ENCODE data around the gene TNFRSF14. TPM values are rescaled to one million over a fixed set of nuclear protein-coding genes. Genes with fewer than 3 reads are reported as not detected.

The TNFRSF14 gene
- total and polyA plus RNA-seq, 2 experiments from 2014 or later, result 7.8 to 13.3 TPM

DNA sequence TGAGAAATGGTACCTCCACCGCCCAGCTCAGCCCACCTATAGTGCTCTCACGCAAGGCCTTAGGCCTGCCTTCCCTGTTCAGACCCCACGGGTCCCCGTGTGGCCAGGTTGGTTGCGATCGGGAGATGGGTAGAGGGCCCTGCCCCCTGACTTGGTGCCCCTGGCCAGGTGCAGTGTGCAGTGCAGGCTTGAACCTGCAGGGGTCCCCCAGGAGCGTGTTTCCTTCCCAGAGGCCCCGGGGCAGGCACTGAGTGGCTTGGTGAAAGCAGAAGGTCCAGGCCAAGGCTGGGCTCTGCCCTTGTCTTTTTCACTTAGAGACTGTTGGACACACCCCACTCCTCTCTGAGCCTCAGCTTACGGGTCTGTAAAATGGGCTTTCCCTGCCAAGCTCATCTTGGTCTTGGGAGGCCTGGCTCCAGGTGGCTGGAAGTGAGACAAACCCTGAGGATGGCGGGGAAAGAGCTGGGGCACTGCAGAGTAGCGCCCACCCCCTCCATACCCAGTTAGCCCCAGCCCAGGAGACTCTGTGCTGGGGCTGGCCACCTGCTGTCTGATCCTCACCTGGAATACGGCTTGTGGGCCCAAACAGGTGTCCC, 16.8 kb upstream of the TNFRSF14 start:
- H3K27me3 ChIP-seq (replicated peaks; ENCODE audit: insufficient read depth), result no peaks in the 10 kb centered on the region
- H3K27ac ChIP-seq, result no peak overlapping the region
- H3K36me3 ChIP-seq (ENCODE audit: low read depth), result no peaks in the 10 kb centered on the region
- no peaks in the 10 kb centered on the region for H4K20me1 ChIP-seq (ENCODE audit: insufficient read depth)
- no peak overlapping the region for H3K4me3 ChIP-seq
- peak; percentile 30 for DNase-seq
- in situ Hi-C loops (cut with MboI), result no loop called here
- H3K9ac ChIP-seq, result no peak overlapping the region
- TF ChIP-seq EZH2phosphoT487 (IDR thresholded peaks at IDR 0.05; ENCODE audit: insufficient read depth, low read depth) (no peak), EZH2 (IDR thresholded peaks at IDR 0.05; ENCODE audit: insufficient read depth, poor library complexity, severe bottlenecking) (no peak)
- H3K4me1 ChIP-seq (ENCODE audit: insufficient read depth), result peaks cover 8% of the 10 kb centered on the region
- H3K79me2 ChIP-seq (ENCODE audit: insufficient read depth), result no peaks in the 10 kb centered on the region
- no peaks in the 10 kb centered on the region for H3K9me3 ChIP-seq (ENCODE audit: low read depth)
- WGBS, 2 experiments (ENCODE audit: low coverage in 1 of 2, low lambda C conversion rate in 2 of 2, missing lambda C conversion rate in 2 of 2), result 67 to 71% methylated on average over 9 to 12 of the region's 12 CpGs
- no peak overlapping the region for H3K4me2 ChIP-seq (ENCODE audit: unreplicated experiment)
- no peak overlapping the region for H2AFZ ChIP-seq
- H3K9me2 ChIP-seq (ENCODE audit: insufficient read depth), result no peaks in the 10 kb centered on the region
- no peaks in the 10 kb centered on the region for H3F3A ChIP-seq (ENCODE audit: insufficient read depth)

DNA sequence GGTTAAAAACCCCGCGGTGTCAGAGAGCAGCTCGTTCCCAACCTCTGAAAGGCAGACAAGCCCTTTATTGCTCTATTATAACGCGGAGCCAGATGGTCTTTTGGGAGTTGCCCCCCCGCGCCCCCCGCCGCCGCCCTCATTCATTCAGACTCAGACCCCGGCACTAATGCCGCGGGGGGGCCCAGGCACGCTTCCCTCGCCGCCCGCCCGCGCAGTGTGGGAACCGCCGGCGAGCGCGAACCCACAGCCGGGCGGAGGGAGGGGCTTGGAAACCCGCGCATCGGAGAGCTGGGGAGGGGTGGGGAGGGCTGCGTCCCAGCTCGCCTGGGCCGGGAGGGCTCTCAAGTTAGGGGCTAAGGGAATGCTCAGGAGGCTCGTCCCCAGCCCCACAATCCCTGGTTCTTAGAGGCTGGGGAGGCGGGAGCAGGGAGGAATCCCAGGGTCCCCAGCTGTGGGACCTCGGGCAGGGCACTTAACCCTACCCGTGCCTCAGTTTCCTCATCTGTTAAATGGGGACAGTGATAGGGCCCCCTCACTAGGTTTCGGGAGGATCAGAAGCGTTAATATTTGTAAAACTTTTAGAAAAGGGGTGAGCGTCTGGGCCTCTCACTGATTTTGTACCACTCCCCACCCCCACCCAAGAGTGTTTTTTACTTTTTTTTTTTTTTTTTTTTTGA, 15.2 kb upstream of the TNFRSF14 start:
- no peaks in the 10 kb centered on the region for H3K4me1 ChIP-seq (ENCODE audit: insufficient read depth)
- in situ Hi-C loops (cut with MboI), result loop anchor here (10.0 kb wide), 1 partner anchor 126 kb away; the partner anchor contains the start of gene PEX10
- no peak overlapping the region for H3K4me2 ChIP-seq (ENCODE audit: unreplicated experiment)
- 10 to 22% methylated on average over 14 to 38 of the region's 39 CpGs for WGBS, 2 experiments (ENCODE audit: low coverage in 1 of 2, low lambda C conversion rate in 2 of 2, missing lambda C conversion rate in 2 of 2)
- no peak overlapping the region for H2AFZ ChIP-seq
- H3K9me2 ChIP-seq (ENCODE audit: insufficient read depth), result no peaks in the 10 kb centered on the region
- H3K4me3 ChIP-seq, result no peak overlapping the region
- H3K9ac ChIP-seq, result no peak overlapping the region
- DNase-seq, result no peak
- H3K79me2 ChIP-seq (ENCODE audit: insufficient read depth), result no peaks in the 10 kb centered on the region
- H3K9me3 ChIP-seq (ENCODE audit: low read depth), result no peaks in the 10 kb centered on the region
- no peaks in the 10 kb centered on the region for H4K20me1 ChIP-seq (ENCODE audit: insufficient read depth)
- no peak overlapping the region for H3K27ac ChIP-seq
- no peaks in the 10 kb centered on the region for H3K27me3 ChIP-seq (replicated peaks; ENCODE audit: insufficient read depth)
- no peaks in the 10 kb centered on the region for H3K36me3 ChIP-seq (ENCODE audit: low read depth)
- H3F3A ChIP-seq (ENCODE audit: insufficient read depth), result no peaks in the 10 kb centered on the region
- TF ChIP-seq EZH2 (IDR thresholded peaks at IDR 0.05; ENCODE audit: insufficient read depth, poor library complexity, severe bottlenecking), result no peak
- no peak for TF ChIP-seq EZH2phosphoT487 (IDR thresholded peaks at IDR 0.05; ENCODE audit: insufficient read depth, low read depth)

DNA sequence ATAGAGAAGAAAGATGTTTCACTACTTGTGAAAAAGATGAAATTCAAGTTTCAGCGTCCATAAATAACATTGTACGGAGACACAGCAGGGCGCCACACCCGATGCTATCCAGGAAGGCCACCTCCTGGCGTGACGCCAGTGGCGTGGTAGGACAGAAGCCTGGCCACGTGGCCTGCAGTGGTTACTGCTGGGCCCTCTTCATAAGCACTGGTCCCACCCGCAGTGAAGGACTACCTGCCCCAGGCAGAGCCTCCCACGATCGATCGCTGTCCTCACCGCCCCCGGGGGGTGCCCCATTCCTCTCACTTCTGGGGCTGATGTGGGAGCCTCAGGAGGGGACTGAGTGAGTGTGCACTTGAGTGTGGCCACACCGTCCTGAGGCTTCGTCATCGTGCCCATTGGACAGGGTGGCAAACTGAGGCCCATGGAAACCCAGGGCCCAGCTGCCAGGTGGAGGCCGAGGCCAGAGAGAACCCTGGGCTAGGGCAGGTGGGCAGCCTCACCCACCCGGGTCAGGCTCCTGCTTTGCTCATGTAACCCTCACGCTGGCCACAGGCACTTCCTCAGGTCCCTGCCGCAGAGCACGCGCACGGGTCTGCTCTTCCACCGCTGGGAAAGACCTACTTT, 14.4 kb upstream of the TNFRSF14 start:
- no peak overlapping the region for H3K9ac ChIP-seq
- DNase-seq, result no peak
- H3K4me3 ChIP-seq, result no peak overlapping the region
- H4K20me1 ChIP-seq (ENCODE audit: insufficient read depth), result no peaks in the 10 kb centered on the region
- H3K36me3 ChIP-seq (ENCODE audit: low read depth), result no peaks in the 10 kb centered on the region
- no peaks in the 10 kb centered on the region for H3K4me1 ChIP-seq (ENCODE audit: insufficient read depth)
- H3K4me2 ChIP-seq (ENCODE audit: unreplicated experiment), result no peak overlapping the region
- 75 to 77% methylated on average over 25 of the region's 25 CpGs for WGBS, 2 experiments (ENCODE audit: low coverage in 1 of 2, low lambda C conversion rate in 2 of 2, missing lambda C conversion rate in 2 of 2)
- TF ChIP-seq EZH2 (IDR thresholded peaks at IDR 0.05; ENCODE audit: insufficient read depth, poor library complexity, severe bottlenecking) (no peak), EZH2phosphoT487 (IDR thresholded peaks at IDR 0.05; ENCODE audit: insufficient read depth, low read depth) (no peak)
- no peaks in the 10 kb centered on the region for H3F3A ChIP-seq (ENCODE audit: insufficient read depth)
- H3K27me3 ChIP-seq (replicated peaks; ENCODE audit: insufficient read depth), result no peaks in the 10 kb centered on the region
- in situ Hi-C loops (cut with MboI), result loop anchor here (10.0 kb wide), 1 partner anchor 127 kb away; the partner anchor contains the start of gene PEX10
- no peak overlapping the region for H2AFZ ChIP-seq
- no peaks in the 10 kb centered on the region for H3K79me2 ChIP-seq (ENCODE audit: insufficient read depth)
- no peaks in the 10 kb centered on the region for H3K9me3 ChIP-seq (ENCODE audit: low read depth)
- no peak overlapping the region for H3K27ac ChIP-seq
- no peaks in the 10 kb centered on the region for H3K9me2 ChIP-seq (ENCODE audit: insufficient read depth)

DNA sequence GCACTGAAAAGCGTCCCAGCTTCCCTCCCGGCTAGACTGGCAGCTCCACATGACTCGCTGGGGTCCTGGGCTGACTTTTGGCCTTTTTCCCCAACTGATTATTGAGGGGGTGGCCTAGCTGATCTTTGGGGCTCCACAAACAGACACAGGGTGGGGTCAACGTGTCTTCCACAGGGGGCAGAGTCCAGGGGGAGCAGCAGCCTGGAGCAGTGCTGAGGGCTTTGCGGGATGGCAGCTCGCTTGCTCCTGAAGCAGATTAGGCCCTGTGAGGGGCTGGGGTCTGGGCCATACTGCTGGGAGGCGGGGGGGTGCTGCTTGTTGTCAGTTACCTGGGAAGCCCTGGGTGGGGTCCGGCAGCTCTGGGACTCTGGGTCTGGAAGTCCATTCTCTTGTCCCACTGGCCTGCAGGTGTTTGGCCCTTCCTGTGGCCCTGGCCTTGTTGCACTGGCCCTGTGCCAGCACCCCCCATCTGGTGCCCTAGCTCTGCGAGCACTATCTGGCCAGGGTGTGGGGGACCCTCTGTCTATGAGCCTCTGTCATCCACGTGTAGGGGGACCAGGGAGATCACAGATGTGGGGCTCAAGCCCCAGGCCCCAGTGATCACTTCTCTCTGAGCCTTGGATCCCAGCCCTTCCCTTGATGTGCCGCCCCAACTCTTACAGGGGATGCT, 13.8 kb upstream of the TNFRSF14 start:
- H3K27ac ChIP-seq, result no peak overlapping the region
- no peak overlapping the region for H3K4me3 ChIP-seq
- H3K79me2 ChIP-seq (ENCODE audit: insufficient read depth), result no peaks in the 10 kb centered on the region
- TF ChIP-seq EZH2 (IDR thresholded peaks at IDR 0.05; ENCODE audit: insufficient read depth, poor library complexity, severe bottlenecking) (no peak), EZH2phosphoT487 (IDR thresholded peaks at IDR 0.05; ENCODE audit: insufficient read depth, low read depth) (no peak)
- no peaks in the 10 kb centered on the region for H3K9me3 ChIP-seq (ENCODE audit: low read depth)
- no peaks in the 10 kb centered on the region for H3K4me1 ChIP-seq (ENCODE audit: insufficient read depth)
- no peak for DNase-seq
- 70 to 80% methylated on average over 10 to 11 of the region's 11 CpGs for WGBS, 2 experiments (ENCODE audit: low coverage in 1 of 2, low lambda C conversion rate in 2 of 2, missing lambda C conversion rate in 2 of 2)
- H3K27me3 ChIP-seq (replicated peaks; ENCODE audit: insufficient read depth), result no peaks in the 10 kb centered on the region
- no peaks in the 10 kb centered on the region for H4K20me1 ChIP-seq (ENCODE audit: insufficient read depth)
- no peaks in the 10 kb centered on the region for H3K9me2 ChIP-seq (ENCODE audit: insufficient read depth)
- H3F3A ChIP-seq (ENCODE audit: insufficient read depth), result no peaks in the 10 kb centered on the region
- no peak overlapping the region for H3K9ac ChIP-seq
- in situ Hi-C loops (cut with MboI), result loop anchor here (10.0 kb wide), 1 partner anchor 128 kb away; the partner anchor contains the start of gene PEX10
- no peaks in the 10 kb centered on the region for H3K36me3 ChIP-seq (ENCODE audit: low read depth)
- no peak overlapping the region for H3K4me2 ChIP-seq (ENCODE audit: unreplicated experiment)
- no peak overlapping the region for H2AFZ ChIP-seq
